Esophagus muscularis mucosa (tissue), 3 donors: ENCODE measurements around the gene MAP6D1.
"Not testable (repeated sequence)": the region's sequence is repeated elsewhere in the genome, so short reads cannot be mapped to it uniquely, and the experiment has no call there.

Experiments used
- POLR2A ChIP-seq: fragments of 450-650 bp; IDR thresholded peaks from one replicate; pipeline ENCODE4 v1.6.1; 2017; ENCODE audit warnings: antibody characterized with exemption, moderate library complexity, mild to moderate bottlenecking, low read depth
- POLR2AphosphoS5 ChIP-seq, 2 donors: sonication (generic); formaldehyde crosslinking; IDR thresholded peaks; one replicate each; pipeline ENCODE4 v1.6.1; 2017; ENCODE audit warnings: antibody characterized with exemption in 2 of 2
- TF ChIP-seq, protein P1 (sequence below), 3 experiments: fragments of 200-600 bp in 2 of 3; fragments of 450-650 bp in 1 of 3; sonication (generic) in 2 of 3; IDR thresholded peaks; one replicate each; pipeline ENCODE4 v1.5.1; 2017 to 2019; ENCODE audit warnings: antibody characterized with exemption in 3 of 3, mild to moderate bottlenecking in 2 of 3, moderate library complexity in 1 of 3

DNA sequence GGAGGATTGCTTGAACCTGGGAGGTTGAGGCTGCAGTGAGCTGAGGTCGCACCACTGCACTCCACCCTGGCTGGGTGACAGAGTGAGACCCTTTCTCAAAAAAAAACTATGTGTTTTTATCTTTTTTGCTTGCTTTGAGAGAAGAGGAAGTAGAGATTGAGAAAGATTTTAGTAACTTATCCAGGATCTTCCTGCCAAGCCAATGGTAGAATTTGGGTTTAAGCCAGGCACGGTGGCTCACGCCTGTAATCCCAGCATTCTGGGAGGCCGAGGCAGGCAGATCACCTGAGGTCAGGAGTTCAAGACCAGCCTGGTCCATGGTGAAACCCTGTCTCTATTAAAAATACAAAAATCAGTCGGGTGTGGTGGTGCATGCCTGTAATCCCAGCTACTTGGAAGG, 48.9 kb downstream of the MAP6D1 start:
- TF ChIP-seq, protein P1, sequence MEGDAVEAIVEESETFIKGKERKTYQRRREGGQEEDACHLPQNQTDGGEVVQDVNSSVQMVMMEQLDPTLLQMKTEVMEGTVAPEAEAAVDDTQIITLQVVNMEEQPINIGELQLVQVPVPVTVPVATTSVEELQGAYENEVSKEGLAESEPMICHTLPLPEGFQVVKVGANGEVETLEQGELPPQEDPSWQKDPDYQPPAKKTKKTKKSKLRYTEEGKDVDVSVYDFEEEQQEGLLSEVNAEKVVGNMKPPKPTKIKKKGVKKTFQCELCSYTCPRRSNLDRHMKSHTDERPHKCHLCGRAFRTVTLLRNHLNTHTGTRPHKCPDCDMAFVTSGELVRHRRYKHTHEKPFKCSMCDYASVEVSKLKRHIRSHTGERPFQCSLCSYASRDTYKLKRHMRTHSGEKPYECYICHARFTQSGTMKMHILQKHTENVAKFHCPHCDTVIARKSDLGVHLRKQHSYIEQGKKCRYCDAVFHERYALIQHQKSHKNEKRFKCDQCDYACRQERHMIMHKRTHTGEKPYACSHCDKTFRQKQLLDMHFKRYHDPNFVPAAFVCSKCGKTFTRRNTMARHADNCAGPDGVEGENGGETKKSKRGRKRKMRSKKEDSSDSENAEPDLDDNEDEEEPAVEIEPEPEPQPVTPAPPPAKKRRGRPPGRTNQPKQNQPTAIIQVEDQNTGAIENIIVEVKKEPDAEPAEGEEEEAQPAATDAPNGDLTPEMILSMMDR (IDR thresholded peaks at IDR 0.05) = not testable (repeated sequence)
- TF ChIP-seq POLR2A; POLR2AphosphoS5 (IDR thresholded peaks at IDR 0.05): not testable (repeated sequence)
